LHCN-M2 (cell line): ENCODE results near the gene AGA. TPM values are rescaled to one million over a fixed set of nuclear protein-coding genes. Genes with fewer than 3 reads are reported as not detected.

Experiments used
- DNase-seq: peaks from one replicate; pipeline ENCODE4 v3.0.0-alpha.2; 2012; ENCODE audit warnings: low read depth
- total RNA-seq: library from RNA; depleted of rRNA; stranded (reverse); fragments of >200 nt; gene quantifications from 2 replicates; pipeline ENCODE4 v1.2.3, GENCODE V29; 2014

The AGA gene
- total RNA-seq, 1 experiment from 2014 or later = 10.9 TPM

DNA sequence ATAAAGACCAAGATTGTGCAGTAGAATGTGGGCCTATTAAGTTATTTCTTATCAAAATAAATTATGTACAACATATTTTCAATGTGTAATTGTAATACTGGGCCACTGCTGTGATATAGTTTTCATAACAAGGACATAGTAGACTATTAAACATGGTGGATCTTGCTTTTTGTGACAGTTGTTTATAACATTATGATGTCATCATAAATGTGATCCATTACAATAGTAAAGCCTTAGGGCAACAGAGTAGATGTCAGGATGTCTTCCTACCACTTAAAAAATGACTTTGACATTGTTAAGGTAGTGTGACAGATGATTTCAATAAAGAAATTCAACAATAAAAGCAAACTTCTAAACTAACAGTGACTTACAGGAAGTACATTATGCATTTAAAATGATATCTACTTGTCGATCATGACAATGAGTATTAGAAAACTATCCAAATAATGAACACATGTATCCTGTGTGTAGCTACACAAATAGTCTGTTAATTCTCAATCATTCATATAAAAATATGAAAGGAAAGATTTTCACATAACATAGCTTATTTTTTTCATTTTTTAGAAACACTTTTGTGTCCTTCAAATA is 5.3 kb upstream of the AGA start:
- DNase-seq = no peak

DNA sequence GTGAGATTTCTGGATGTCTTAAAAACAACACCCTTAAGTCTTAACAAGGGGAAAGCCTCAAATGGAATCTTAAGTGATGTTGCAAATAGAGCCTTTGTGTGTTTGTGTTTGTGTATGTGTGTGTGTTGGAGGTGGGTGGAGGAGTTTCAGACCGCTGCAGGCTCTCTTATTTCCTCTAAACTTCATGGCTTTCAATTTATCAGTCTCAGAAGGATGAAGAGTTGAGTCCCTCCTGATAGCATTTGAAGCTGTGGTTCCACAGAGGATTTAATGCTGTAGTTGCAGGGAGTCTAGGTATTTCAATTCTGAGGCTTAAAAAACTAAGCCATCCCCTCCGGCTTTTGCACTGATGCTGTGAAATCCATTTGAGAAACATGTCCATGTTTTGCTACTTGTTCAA is 4.3 kb upstream of the AGA start:
- DNase-seq = no peak

- DNase-seq = no peak
These were observed 2.9 kb upstream of the AGA start for GRCh38 chr4:177444911-177445736.

GRCh38 chr4:177441061-177441802 is 1.0 kb downstream of the AGA start:
- DNase-seq = no peak

- DNase-seq = no peak
These were observed 5.8 kb downstream of the AGA start for GRCh38 chr4:177436456-177436855.

DNA sequence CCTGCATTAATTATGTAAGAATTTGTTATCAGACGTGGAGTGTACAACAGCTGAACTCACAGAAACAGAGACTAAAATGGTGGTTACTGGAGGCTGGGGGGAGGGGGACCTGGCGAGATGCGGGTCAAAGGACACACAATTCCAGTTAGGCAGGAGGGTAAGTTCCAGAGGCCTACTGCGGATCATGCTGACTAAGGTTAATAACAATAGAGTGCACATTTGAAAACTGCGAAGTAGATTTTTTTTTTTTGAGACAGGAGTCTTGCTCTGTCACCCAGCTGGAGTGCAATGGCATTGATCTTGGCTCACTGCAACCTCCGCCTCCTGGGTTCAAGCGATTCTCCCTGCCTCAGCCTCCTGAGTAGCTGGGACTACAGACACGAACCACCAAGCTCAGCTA is 7.6 kb downstream of the AGA start:
- no peak for DNase-seq

GRCh38 chr4:177427192-177427591 is 15.0 kb downstream of the AGA start:
- no peak for DNase-seq

DNA sequence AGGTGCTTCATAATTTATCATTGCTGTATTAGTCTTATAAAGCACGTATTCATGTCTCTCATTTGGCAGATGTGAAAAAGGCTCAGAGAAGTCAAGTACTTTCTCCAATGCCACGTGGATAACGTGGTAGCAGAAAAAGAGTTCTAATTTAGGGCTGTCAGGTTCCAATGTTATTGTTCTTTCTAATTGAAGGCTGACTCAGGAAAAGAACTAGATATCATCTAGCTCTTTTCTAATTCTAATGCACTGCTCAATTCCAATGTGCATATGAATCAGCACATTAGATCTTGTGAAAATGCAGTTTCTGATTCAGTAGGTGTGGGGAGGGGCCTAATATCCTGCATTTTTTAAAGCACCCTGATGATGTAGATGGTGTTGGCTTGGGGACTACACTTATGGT is 22.8 kb downstream of the AGA start:
- DNase-seq = no peak

DNA sequence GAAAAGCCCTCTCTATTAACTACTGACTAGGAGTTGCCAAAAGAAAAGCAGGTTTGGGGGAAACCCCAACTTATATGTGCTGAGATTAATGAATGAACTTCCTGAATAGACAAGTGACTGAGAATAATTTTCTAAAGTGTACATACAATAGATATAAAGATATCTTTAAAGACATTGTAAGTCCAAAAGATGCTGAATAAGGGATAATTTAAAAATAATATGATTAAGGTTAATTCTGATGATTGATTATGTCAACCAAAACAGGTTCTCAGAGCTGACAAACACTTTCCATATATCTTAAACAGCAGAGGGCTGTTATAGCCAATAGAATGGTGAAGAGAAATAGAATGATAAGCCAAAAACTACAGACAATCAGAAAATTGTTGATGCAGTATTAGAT is 28.6 kb downstream of the AGA start:
- no peak for DNase-seq

DNA sequence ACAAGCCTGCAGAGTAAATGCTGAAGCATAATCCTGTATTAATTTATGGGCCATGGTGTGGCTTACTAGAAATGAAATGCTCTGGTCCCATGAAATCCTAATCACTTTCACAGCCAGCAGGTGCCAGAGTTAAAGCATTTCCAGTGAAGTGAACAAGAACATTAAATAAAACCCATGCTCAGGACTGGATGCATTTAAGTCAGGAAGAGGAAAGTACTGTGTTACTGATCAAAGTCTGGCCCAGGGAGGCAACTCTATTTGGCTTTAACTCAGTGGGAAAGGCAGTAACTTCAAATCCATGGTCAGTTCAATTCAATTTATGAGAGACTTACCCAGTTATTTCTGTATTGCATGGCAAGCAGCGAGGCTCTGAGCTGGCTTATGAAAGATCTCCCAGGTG is 29.2 kb downstream of the AGA start:
- DNase-seq = no peak

GRCh38 chr4:177411996-177412395 is 30.2 kb downstream of the AGA start:
- DNase-seq = no peak

GRCh38 chr4:177410566-177410965 is 31.7 kb downstream of the AGA start:
- no peak for DNase-seq

DNA sequence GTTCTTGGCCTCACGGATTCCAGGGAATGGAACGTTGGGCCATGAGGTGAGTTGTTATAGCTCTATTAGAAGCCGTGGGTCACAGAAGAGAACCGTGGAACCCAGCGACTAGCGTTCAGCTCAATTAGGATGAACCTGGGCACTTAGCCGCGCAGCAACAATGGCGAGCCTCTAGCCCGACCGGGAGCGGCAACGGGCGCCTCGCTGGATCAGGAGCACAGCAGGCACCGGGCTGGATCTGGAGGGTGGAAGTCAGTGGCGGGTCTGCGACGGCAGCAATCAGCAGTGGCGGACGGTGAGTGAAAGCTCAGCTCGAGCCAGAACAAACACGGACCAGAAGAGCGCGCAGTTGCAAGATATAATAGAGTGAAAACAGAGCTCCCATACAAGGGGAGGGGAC is 34.2 kb downstream of the AGA start:
- DNase-seq = no peak

DNA sequence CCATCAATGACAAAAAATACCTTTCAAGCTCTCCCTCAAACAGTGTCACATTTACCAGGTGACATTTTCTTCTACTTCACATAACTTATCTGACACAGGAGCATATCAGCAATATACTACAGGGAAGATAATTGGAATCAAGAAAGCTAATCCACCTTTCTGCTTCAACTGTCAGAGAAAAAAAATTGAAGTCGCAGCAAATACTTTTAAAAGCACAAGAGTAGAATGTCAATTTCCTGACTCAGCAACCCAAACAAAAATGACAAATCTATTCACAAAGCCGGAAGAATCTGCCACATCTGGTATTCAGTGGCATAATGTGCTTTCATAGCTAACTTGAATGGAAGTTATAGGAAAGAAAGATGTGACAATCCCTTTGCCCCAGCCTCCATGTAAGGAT is 36.7 kb downstream of the AGA start:
- no peak for DNase-seq

GRCh38 chr4:177404986-177405385 is 37.3 kb downstream of the AGA start:
- DNase-seq = no peak

DNA sequence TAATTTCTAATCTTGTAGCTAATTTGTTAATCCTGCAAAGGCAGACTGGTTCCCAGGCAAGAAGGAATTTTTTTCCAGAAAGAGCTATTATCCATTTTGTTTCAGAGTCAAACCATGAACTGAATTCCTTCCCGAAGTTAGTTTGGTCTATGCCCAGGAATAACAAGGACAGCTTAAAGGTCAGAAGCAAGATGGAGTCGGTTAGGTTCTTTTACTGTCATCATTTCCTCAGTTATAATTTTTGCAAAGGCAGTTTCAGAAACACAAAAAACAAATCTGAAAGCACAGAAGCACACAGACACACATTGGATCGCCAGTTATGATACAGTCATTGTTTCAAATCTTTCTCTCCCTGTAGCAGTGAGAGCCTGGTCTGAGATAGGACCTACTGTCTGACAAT is 37.9 kb downstream of the AGA start:
- no peak for DNase-seq

DNA sequence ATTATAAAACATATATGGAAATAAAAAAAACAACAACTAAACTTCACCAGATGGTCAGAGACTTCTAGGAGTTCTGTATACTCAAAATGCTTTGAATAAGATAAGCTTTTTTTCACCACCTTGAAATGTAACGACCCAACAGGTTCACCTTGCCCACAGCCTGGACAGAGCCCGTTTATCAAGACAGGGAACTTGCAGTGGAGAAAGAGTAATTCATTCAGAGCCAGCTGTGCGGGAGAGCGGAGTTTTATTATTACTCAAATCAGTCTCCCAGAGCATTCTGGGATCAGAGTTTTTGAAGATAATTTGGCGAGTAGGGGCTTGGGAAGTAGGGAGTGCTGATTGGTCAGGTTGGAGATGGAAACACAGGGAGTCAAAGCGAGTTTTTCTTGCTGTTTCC is 38.5 kb downstream of the AGA start:
- no peak for DNase-seq

DNA sequence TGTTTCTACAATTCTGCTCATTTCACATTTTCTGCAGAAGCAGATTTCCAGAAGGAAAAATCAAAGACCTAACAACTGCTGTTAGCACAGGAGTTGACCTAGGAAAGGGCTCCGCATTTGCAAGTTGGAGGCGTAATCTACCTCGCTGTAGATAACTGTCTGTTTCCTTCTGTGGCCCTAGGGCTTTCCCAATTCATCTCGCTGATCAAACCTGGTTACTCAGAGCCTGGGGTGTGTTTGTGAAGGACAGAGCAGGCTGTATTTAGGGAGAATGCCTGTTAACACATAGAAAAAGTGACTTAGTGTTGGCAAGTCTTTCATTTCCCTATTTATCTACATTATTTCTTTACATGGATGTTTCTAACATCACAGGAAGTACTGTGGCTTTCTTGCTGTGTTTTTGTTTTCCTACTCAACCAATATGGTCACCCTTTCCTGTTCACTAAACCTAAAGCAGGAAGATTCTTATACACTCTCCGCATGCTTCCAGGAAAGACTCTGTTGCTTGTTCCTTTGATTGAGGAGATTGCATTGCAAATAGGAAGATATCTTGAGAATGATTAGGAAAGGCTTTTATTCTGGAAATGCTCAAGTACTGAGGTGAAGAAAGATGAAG is 40.5 kb downstream of the AGA start:
- no peak for DNase-seq

DNA sequence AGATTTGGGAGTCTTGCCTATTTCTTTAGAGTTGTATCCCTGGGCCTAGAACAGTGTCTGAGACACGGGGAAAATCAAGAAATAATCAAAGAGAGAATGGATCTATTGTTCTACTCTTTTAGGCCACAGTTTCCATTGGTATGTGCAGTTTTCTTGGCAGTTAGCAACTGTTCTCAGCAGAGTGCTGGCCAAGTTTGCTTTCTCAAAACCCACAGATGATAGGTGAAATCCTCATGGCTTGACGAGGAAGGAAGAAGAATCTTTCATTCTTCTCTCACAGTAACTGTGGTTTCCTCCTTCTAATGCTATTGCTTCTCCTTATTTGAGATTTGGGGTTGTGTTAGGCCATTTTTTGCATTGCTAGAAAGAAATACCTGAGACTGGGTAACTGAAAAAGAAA is 42.2 kb downstream of the AGA start:
- no peak for DNase-seq

- no peak for DNase-seq
These were observed 45.9 kb downstream of the AGA start for GRCh38 chr4:177396352-177396751.

GRCh38 chr4:177393236-177393635 is 49.0 kb downstream of the AGA start:
- no peak for DNase-seq

GRCh38 chr4:177391953-177392352 is 50.3 kb downstream of the AGA start:
- peak; percentile 43 for DNase-seq
